Mesenteric fat pad (tissue), 1 donor: ENCODE data around the gene RYR3. TPM values are rescaled to one million over a fixed set of nuclear protein-coding genes. Genes with fewer than 3 reads are reported as not detected.

Source experiments
- DNase-seq: peaks from one replicate; pipeline ENCODE4 v3.0.0-alpha.2; 2020; ENCODE audit warnings: low spot score
- total RNA-seq: library from RNA; stranded (reverse); fragmentation: NEBNext Ultra II Directional; extraction: Animal tissue kit (Norgen Biotek cat#: 25700); gene quantifications from one replicate; pipeline ENCODE4 v1.2.1, GENCODE V29; 2021
- donor health status: DM: yes; HTN: yes; CAD: no.

The RYR3 gene
- total RNA-seq, 1 donor from 2014 or later, result 0.48 TPM

DNA sequence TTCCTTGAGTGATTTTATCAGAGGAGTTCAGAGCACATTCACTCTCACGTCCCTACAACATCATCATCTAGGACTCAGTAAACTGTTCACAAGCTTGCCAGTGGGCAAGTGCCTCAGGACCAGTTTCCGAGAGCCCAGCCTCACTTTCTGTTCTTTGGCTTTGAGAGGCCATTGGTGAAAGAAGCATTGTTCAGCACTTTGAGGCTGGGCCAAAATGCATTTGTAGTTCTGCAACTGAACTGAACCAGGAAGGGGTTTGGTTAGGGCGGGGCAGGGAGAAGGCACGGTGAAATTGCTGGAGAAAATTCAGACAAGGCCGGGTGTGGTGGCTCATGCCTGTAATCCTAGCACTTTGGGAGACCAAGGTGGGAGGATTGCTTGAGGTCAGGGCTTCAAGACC lies 435.4 kb downstream of the RYR3 start:
- no peak for DNase-seq

DNA sequence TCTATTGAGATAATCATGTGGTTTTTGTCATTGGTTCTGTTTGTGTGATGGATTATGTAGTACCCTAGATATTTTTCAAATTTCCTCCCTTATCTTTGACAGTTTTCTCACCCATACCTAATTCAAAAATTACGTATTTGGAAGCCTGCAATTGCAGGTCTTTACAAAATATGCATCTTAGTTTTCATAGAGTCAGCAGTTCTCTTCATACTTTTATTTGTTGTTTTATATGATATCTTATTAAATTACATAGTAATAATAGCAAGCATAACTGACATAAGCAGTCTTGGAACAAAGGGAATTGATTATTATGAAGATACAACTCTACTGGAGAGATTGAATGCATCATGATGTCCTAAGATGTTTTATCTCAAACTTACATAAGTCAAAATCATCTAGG lies 442.2 kb downstream of the RYR3 start:
- no peak for DNase-seq

DNA sequence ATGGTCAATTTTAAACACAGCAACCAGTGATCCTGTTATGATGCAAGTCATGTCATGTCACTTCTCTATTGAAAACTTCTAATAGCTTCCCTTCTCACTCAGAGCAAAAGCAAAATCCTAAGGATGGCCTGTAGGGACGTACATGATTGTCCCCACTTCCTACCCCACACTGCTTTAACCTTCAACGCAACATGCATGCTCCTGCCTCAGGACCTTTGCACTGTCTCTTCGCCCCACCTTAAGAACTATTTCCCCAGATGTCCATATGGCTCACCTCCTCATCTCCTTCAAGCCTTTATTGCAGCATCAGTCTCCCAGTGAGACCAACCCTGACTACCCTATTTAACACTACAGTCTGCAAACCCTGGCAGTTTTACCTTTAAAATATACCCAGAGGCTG lies 443.5 kb downstream of the RYR3 start:
- no peak for DNase-seq

DNA sequence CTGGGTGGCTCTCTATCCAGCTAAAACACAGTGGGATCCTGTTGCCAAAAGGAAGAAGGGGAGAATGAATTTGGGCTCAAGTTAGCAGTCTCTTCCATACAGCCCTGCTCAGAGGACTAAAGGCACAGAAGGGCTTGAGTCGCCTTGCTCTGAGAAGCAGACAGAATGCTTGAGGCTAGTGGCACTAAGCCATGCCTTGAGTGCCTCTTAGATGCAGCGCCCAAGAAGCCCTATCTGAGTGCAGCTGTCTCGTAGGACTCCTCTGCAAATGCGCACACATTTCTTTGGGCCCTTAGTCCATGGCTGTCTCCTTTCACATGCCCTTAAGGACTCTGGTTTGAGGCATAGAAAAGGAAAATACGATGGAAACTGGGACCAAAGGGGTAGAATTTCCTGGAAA lies 446.2 kb downstream of the RYR3 start:
- no peak for DNase-seq

DNA sequence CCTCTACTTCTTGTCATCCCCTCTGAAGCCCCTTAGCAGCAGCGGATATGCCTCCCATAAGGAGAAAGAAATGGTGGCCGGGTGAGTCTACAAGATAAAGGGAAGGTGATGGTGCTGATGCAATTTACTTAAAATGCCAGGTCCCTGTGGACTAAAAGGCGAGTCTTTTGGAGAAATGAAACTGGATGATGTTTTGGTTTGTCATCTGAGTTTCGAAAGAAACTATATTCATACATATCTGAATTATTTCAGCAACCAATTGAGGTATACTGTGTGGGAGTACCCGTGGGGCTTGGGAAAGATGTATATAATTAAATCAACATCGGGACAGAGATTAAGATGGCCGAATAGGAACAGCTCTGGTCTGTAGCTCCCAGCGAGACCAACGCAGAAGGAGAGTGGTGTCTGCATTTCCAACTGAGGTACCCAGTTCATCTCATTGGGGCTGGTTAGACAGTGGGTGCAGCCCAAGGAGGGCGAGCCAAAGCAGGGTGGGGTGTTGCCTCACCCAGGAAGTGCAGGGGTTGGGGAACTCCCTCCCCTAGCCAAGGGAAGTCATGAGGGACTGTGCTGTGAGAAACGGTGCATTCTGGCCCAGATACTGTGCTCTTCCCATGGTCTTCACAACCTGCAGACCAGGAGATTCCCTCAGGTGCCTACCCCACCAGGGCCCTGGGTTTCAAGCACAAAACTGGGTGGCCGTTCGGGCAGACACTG lies 446.9 kb downstream of the RYR3 start:
- no peak for DNase-seq

DNA sequence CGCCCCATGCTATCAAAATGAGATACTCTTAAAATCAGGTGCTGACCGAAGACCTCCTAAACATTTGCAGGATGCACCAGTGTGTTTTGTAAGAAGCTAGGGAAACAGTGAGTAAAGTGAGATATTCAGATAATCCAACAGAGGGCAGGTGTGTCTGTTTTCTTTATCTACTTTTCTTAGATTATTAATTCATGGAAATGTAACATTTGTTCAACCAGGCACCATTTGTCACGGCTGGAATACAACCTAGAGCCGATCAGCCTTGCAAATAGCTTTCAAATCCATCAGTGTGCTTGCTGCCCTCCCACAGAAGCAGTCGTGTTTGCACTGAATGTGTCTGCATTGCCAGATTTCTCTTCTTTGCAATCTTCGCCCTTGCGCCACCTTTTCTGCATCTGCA lies 455.6 kb downstream of the RYR3 start:
- DNase-seq, result no peak

DNA sequence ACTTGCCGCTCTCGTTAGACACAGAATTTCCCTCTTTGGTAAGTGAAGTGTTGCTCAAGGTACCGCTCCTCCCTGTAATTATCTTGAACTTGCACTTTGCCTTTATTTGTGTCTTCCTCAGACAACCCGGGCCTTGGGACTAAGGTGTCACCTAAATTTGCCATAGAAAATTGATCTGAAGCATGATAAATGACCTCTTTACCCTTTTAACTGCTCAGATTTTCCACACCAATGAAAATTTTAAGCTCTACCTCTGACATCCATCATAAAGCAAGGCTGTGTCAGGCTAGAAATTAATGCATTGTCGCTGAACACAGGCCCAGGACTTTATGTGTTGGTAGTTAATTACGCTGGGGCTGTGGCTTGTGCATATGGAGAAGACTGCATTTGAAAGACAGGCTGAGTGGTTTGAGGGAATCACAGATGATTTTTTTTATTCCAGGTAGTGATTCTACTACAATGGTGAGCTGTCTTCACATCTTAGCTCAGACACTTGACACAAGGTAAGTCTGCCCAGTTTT lies 458.0 kb downstream of the RYR3 start:
- no peak for DNase-seq

DNA sequence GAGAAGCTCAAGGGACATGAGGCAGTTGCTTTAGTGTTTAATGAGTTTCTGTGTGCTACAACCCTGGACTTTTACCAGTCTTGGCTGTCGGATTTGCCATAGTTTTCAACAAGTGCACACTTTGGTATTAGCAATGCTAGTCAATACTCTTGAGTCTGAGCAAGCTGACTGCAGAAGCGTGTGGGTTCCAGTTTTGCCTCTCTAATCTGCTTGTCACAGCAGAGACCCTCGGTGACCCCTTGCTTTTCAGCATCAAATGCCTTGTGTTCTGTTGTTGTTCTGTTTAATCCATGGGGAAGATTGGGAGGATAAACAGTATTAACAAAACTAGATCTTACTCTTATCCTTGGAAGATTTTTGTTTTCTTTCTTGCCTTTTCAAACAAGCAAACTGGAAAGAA lies 463.2 kb downstream of the RYR3 start:
- no peak for DNase-seq

DNA sequence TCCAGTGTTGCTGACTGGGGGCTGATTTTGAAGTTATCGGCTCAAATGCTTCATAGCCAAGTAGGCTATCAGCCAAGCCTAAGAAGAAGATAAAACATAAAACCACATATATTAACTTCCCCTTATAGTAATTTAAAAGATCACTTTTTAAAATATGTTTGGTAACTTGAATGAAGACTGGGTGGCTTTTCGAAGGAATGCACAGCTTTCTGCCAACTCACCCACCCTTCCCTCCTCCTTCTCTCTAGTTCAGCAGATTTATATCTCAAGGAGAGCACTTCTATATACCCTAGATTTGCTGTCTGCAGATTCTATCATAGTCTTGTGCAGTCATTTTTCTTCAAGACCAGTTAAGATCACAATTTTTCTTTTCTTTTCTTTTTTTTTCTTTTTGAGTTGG lies 468.1 kb downstream of the RYR3 start:
- DNase-seq, result no peak

DNA sequence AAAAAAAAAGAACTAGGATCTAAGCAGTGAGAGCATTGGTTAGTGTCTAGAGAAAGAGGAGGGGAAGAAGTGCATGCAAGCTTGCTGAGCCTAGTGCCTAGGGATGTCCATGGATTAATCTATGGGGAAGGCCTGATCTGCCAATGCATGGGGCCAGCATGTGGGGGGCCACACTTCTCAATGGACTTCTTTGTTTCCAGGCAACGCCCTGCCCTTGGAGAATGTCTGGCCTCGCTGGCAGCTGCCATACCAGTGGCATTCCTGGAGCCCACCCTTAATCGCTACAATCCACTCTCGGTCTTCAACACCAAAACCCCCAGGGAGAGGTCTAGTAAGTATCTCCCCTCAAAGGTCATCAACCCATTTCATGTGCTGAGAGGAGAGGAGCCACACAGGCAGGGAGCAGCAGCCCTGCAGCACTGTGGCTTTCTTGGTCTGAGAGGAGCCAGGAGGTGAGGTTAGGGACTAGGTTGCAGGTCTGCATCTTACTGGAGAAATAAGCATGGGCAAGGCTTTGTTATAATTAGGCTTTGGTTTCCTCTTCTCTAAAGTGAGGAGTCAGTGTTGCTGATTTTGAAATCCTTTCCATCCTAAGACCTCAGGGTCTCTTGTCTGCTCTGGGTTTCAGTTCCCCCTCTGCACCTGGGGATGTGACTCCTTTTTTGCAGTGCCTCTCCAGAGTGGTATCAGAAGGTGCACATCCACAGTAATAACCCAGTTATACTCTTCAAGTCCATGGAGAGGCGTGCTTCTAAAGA lies 469.4 kb downstream of the RYR3 start:
- DNase-seq, result no peak

DNA sequence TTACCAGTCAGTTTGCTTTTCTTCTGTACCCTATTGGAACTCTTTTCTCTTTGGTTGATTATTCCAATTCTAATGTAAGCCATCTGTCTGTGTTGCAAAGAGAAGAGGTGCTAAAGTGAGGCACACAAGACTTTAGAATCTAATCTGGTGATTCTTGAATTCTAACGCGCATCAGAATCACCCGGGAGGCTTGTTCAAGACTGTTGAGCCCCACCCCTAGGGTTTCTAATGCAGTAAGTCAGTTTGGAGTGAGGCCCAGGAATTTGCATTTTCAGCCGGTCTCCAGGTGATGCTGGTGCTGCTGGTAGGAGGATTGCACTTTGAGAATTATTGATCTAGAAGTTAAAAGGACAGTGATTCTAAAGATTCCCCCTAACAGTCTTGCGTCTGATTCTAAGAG lies 472.2 kb downstream of the RYR3 start:
- DNase-seq, result no peak

DNA sequence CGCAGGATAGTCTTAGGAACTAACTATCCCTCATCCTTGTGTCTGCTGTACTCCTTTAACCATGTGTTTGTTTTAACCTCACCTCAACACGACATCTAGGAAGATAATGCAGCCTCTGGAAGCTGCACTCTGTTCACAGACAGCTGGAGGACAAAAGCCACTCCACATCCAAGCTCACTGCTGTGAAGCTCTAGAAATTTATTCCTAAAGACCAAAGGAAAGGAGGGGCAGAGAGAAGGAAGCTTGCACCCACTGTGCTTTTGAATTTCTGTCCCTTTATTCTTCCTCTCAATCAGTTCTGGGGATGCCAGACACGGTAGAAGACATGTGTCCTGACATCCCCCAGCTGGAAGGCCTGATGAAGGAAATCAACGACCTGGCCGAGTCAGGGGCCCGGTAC lies 474.6 kb downstream of the RYR3 start:
- DNase-seq, result no peak

DNA sequence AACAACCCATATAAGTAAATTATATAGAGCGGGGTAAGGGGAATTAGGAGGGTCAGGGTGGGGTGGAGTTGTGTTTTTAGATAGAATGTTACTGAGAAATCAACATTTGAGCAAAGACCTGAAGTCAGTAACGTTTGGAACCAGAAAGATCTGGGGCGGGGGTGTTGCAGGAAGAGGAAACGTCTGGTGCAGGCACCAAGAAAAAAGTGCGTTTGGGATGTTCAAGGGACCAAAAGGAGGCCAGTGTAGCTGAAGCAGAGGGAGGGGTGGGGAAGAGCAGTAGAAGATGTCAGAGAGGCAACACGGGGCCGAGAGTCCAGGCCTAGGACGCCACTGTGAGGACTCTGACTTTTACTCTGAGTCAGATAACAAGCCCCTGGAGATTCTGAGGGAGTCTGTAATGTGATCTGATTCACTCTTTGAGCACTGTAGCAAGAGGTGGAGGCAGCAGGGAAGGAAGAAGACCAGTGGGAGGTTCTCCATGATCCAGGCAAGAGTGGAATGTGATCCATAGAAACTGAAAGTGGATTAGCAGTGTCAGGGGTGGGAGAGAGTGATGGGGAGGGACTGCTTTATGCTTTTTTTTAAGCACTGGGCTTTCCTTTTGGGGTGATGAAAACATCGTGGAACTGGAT lies 478.3 kb downstream of the RYR3 start:
- no peak for DNase-seq

DNA sequence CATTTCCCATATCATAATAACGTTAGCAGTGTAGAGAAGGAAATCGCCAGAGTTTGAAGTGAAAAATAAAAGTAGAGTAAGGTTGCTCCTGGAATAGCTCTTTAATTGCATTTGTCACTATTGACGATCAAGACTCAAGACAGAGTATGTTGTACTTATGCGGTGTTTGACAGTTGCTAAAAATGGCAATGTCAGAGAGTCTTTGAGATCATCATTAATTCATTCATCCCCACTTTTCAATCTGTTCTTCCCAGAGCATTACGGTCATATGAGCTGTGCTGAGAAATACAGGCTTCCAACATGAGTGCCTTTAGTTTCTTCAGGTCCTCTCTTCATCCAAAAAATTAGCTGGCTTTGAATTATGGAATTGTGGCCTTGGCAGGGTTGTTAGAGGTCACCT lies 483.7 kb downstream of the RYR3 start:
- no peak for DNase-seq

DNA sequence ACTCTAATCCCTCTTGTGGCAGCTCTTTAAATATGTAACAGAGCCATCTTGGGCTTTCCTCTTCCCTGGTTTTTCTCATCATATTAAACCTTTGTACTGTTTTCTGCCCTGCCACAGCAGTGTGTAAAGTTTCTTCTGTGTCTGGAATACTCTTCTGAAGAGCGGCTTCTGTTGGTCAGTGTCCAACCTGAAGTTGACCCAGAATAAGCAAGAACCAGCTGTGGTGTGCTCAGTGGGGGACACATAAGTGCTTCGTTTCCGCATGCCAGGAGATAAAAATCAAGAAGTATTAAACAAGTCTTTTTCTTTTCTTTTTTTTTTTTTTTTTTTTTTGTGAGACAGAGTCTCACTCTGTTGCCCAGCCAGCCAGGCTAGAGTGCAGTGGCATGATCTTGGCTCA lies 484.3 kb downstream of the RYR3 start:
- DNase-seq, result no peak

DNA sequence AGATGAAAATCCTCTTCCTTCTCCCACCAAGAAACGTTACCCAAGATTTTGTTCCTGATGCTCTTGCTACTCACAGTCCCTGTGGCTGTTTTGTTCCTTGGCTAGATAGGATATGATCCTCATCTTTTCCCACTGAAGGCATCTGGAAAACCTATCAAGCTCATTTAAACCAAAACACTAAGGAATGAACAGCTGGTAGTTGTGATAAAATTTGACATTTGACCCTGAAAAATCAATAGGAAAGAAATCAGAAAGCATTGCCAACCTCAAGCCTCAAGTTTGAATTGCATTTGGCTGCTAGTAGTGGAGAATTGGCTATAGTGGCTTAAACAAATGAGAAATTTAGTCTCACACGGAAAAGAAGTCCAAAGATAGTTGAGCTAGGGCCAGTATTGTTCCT lies 486.9 kb downstream of the RYR3 start:
- no peak for DNase-seq

DNA sequence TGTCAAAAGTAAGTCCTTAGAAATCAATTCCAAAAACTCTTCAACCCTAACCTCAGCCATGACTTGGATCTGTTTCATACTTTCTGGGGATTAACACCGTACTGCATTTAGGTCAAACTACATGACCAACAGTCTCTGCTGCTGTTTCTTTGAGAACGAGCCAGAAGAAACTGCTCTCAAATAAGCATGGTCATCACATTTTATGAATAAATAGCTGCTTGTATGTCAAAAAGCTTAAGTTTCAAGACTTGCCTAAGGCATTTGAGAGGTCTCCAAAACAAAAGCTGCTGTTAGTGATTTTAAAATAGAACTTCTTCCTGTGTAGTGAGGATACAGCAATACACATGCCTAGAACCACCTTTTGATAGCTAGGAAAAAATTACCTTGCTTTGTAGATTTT lies 491.2 kb downstream of the RYR3 start:
- DNase-seq, result no peak

DNA sequence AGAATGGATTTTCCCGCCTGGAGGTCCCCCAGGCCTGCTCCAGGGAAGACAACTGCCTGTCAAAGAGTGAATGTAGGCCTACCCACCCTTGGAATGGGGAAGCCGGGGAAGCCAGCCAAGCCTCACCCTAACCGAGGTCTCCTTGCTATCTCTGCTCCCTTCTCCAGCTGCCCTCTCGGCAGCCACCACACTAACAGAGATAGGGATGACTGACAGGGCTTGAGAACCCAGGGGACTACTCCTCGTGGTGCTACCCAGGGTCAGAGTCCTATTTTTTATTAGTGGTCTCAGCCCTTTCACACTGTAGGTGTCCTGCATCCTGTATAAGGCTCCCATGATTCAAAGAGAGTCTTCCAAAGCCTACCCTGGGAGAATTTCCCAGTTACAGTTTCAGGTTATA lies 496.9 kb downstream of the RYR3 start:
- no peak for DNase-seq

DNA sequence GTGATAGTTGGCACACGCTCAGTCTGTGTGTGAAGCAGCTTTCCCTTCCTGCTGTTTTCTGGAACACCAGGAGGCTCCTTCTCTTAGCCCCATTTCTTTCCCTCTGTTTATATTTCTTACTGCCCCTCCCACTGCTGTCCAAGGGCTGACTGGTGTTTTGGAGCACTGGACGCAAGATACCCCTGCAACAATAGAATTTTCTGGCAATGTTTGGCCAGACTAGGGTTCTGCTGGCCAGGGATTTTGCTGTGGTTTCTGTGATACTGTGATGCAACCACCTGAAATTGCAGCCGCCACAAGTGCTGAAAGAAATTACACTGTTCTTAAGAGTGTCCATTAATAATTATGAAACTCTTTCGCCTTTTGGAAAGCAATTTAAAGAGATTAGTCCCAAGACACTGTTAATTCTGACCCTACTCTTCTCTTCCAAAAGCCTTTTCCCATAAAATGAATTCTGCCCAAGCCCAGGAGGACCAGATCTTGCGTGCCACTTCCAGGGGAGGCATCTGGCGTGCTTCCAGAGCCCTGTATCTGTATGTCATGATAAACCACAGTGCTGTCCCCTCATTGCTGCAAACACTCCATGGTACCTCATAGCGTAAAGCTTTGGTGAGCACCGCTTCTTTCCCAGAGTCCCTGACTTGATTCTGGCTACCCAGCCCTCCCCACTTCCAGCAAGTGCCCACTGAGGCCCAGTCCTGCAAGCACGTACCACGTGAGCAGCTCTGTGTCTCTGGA lies 498.1 kb downstream of the RYR3 start:
- no peak for DNase-seq

DNA sequence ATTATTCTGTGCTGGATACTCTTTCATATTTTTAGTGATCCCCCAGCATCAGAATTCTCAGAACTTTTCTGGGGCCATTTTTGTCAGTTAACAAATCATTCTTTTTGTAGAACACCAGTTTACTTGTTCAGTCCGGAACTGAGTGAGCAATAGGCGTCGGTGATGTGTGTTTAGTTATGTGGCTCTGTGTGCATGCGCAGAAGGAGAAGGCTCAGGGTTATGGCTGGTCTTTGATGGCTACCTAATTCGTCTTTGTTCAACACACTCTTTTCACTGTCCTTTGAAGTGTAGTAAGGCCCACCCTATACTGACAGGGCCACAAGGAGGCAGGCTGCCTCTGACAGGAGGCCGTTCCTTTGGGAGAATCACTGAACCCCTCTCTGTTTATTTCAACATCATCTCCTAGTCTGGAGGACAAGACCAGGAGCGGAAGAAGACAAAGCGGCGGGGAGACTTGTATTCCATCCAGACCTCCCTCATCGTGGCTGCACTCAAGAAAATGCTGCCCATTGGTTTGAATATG lies 499.4 kb downstream of the RYR3 start:
- no peak for DNase-seq

DNA sequence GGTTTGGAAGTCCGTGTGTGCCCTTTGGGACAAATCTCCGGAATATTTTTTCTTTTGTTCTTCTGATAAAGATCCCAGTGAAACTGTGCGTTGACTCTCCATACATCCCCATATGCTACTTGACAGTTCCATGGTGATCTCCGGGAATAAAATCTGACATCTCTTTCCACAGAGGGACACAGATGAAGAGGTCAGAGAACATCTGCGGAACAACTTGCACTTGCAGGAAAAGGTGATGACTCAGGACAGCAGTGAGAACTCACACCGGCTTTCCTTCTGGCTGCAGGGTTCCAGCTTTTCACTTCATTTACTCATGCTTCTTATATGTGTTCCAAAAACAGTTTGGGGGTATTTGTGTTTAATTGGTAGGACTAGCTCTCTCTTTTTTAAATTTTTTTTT lies 500.0 kb downstream of the RYR3 start:
- DNase-seq, result no peak
